LHCN-M2 (cell line): ENCODE results near the gene NPPB. TPM values are rescaled to one million over a fixed set of nuclear protein-coding genes. Genes with fewer than 3 reads are reported as not detected.

ENCODE experiments used
- DNase-seq: peaks from one replicate; pipeline ENCODE4 v3.0.0-alpha.2; 2012; ENCODE audit warnings: low read depth
- total RNA-seq: library from RNA; depleted of rRNA; stranded (reverse); fragments of >200 nt; gene quantifications from 2 replicates; pipeline ENCODE4 v1.2.3, GENCODE V29; 2014

Gene NPPB
- total RNA-seq, 1 experiment from 2014 or later, result not detected

GRCh38 chr1:11858158-11858557 lies 587 bp downstream of the NPPB start:
- no peak for DNase-seq

DNA sequence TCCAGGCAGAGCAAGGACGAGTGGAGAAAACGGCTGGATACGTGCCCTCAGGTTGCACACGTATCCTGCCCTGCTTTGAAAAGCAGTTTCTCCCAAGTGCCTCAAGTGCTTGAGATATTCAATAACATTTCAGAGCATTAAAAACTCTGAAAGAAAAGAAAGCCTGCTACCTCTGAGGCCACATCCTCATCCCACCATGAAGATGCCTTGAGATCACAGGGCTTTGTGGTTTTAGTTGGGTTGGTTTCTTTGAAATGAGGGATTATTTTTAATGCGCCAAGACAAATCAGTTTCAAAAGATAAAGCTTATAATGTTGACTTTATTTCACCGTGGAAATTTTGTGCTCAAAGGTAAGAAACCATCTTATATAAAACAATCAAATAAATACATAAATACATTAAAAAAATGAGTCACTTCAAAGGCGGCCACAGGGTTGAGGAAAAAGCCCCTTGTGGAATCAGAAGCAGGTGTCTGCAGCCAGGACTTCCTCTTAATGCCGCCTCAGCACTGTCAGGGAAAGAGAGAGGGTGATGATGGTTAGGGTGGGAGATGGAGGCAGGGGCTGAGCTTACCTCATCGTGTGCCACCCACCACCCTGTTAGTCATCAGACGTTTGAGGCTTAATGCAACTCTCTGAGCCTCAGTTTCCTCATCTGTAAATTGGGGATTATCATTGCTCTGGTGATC lies 1.4 kb downstream of the NPPB start:
- no peak for DNase-seq

- DNase-seq, result no peak
Observed at GRCh38 chr1:11856698-11857097, 2.0 kb downstream of the NPPB start.

- no peak for DNase-seq
Observed at GRCh38 chr1:11855430-11855829, 3.3 kb downstream of the NPPB start.

DNA sequence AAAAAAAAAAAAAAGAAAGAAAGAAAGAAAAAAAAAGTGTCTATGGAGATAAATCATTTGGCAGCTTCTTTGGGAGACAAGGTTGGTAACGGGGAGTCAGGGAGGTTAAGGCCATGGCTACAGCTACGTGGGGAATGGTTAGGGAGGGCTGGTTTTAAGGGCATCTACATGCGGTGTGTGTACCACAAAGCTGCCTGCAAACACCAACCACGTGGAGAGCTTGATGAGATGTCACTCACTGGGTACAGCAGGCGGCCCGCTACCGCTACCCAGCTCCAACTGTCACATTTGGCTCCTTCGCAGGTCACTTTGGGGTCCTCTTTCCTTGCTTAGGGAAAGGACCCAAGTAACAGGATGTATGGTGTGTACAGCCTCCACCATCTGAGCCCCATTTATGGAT lies 4.2 kb downstream of the NPPB start:
- DNase-seq, result no peak

DNA sequence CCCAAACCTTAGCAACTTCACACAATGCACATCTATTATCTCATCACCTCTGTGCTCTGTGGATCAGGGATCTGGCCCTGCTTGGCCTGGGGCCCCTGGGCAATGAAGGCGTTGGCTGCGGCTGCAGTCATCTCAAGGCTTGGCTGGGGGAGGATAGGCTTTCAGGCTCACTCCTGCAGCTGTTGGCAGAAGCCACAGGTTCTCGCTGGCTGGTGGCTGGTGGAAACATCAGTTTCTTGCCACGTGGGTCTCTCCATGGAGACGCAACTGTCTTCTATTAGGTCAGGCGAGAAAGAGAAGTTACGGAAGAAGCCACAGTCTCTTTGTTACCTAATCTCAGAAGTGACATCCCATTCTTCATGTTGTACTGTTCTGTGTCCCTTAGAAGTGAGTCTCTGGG lies 7.6 kb downstream of the NPPB start:
- DNase-seq, result peak; percentile 62

DNA sequence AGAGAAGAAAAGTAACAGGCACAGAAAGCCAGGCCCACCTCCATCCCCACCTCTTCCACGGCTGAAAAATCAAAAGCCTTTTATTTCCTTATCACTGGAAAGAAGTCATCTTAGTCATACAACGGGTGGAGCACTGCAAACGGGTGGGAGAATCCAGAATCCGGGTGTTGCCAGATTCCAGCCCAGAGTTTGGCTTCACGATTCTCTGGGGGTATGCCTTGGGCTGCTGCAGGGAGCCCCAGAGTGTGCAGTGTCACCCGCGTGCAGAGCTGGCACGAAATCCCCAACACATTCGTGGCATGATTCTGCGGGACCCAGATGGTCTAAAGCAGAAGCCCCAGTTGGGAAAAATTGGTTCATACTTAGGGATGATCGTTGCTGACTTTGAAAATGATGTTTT lies 8.6 kb downstream of the NPPB start:
- no peak for DNase-seq

DNA sequence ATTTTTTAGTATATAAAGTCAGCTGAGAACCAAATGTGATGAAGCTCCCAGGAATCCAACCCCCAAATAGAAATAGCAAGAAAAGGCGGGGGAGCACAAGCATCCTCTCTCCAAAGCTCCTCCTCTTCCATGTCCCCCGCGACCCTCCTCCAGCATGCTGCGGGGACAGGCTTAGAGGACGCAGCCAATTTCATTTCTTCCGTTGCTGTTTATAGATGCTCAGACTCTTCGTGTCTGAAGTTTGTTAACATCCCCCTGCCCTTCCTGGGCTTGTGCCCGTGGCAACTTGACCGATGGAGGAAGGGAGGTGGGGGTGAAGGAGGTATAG lies 10.4 kb downstream of the NPPB start:
- DNase-seq, result no peak

DNA sequence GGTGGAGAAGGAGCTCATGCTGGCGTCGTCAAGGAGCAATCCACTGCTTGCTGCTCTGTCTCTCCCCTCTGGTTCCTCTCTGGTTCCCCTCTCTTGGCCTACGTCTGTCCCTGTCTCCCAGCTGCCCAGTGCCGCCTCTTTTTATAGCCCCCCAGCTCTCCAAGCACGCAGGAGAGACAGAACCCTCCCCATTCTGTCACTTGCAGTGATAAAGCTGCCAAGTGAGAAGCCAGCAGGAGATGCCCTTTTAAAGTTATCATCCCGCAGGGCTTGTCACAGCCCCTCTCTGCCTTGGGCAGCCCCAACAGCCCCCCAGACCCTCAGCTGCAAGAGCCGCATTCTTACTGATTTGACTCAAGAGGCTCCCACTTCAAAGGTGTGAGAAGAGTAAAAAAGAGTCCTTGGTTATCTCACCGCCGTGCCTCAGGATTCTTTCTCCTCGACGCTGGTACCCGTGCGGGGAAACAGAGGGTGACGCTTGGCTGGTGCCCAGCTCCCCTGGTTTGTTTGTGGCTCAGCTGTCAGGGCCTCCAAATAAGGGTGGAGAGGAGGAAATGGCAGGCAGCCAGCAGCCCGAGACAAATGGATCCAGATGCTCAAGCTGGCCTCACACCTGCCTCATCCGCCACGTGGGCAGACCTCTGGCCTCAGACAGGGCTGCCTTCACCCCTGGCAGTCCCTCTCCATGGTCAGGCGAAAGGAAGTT lies 10.9 kb downstream of the NPPB start, which contains the start of gene NPPA:
Gene NPPA (minus strand): TSS at position 117 of the 706 bp plus-strand sequence. CDS start 99 bp downstream, at position 18.
- DNase-seq, result peak; percentile 31

DNA sequence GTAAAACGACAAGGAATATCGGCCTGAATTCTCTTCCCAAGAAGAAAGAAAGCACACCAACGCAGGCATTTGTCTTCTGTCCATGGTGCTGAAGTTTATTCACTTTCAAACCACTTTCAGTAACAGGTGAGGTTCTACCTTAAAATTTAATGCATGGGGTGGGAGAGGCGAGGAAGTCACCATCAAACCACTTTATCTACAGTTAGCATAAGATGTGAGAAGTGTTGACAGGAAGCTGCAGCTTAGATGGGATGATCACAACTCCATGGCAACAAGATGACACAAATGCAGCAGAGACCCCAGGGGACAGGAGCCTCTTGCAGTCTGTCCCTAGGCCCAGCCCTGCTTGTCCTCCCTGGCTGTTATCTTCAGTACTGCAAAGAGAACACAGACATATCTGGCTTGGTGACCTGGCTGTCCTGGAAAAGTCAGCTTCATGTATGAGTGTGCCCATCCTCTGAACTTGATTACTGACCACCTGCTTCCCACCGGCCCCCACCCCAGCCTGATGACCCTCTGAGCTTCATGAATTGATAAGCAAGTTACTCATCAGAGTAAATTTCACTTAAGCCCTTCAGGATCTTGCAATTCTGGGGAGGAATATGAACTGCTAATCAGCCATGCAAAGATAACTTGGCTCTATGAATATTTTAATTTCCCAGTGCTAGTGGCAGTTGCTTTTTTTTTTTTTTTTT lies 13.0 kb downstream of the NPPB start:
- peak; percentile 19 for DNase-seq

DNA sequence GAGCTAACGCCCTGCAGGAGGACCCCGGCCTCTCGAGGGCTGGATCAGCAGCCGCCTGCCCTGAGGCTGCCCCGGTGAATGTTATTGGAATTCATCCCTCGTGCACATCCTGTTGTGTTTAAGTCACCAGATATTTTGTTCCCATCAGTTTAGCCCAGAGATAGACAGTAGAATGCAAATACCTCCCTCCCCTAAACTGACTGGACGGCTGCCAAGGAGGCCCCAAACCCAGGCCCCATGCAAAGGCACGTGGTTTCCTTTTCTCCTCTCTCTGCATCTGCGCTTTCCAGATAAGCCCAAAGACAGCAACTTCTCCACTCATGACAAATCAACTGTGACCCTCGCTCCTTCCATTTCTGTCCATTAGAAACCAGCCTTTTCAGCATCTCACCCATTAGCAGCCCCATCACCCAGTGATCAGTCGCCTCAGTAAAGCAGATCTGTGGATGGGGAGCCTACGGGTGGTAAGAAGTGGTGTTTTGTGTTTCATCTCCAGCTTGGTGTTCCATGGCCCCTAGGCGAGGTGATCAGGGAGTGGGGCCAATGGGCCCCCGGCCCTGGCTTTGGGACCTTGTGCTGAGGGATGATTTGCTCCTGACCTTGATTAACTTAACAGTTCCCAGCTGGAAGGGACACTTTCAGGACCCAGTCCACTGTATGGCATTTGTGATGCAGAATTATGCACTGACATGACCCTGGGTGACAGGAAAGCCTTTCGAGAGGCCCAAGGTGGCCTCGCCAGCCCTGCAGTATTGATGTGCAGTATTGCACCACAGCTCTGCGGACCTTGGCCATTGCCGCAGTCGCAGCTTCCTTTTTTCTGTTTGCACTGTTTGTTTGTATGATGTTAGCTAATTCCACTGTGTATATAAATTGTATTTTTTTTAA lies 16.3 kb downstream of the NPPB start:
- no peak for DNase-seq

DNA sequence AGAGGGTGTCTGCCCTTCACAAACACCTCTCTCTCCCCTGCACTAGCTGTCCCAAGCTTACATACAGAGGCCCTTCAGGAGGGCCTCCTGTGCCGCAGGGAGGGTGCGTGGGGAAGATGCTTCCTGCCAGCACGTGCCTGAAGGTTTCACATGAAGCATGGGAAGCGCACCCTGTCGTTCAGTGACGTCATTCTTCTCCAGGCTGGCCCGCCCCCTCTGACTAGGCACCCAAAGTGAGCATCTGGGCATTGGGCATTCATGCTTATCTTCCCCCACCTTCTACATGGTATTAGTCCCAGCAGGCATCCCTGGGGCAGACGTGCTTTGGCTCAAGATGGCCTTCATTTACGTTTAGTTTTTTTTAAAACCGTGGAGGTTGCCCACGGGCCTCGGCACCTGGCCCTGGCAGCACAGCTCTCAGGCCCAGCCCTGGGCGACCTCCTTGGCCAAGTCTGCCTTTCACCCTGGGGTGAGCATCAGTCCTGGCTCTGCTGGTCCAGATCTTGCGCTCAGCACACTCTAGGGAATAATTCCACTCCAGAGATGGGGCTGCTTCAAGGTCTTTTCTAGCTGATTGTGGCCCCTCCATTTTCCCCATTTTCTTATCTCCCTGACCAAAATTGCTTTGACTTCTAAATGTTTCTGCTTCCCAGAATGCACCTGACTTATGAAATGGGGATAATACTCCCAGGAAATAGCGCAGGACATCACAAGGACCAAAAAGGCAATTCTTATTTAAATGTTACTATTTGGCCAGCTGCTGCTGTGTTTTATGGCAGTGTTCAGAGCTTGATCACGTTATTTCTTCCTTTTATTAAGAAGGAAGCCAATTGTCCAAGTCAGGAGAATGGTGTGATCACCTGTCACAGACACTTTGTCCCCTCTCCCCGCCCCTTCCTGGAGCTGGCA lies 17.2 kb downstream of the NPPB start:
- no peak for DNase-seq

GRCh38 chr1:11839727-11840705 lies 18.7 kb downstream of the NPPB start:
- DNase-seq, result no peak

DNA sequence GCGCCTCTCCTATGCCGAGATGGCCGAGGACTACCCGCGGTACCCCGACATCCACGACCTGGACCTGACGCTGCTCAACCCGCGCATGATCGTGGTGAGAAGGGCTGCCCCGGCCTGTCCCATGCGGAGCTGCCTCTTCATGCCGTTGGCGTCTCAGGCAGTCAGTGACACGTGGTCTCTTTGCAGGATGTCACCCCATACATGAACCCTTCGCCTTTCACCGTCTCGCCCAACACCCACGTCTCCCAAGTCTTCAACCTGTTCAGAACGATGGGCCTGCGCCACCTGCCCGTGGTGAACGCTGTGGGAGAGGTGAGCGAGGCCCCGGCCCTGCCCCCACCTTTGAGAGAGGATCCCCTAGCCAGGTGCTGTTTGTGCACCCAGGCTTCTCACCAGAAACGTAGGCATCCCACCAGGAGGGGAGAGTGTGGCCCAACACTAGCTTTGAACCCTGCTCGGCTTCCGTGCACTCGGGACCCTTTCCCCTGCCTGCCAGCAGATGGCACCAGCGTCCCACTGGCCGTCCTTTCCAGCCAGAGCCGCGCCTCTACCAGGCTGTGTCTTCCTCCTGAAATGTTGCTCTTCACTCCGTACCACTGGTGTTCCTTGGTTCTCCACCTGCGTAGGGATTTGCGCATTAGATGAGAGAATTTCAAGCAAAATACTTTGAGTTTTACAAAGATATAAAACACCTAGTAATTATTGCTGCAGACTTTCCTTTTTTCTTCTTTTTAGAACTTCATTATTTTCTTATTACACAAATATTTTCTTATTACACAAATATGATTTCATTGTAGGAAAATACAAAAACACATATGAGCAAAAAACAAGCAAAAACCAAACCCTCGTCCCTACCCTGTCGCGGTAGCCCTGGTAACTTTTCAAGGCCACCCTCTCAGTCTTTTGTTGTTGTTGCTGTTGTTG lies 20.1 kb downstream of the NPPB start:
- peak; percentile 33 for DNase-seq

- DNase-seq, result no peak
Observed at GRCh38 chr1:11837767-11838348, 20.9 kb downstream of the NPPB start.

DNA sequence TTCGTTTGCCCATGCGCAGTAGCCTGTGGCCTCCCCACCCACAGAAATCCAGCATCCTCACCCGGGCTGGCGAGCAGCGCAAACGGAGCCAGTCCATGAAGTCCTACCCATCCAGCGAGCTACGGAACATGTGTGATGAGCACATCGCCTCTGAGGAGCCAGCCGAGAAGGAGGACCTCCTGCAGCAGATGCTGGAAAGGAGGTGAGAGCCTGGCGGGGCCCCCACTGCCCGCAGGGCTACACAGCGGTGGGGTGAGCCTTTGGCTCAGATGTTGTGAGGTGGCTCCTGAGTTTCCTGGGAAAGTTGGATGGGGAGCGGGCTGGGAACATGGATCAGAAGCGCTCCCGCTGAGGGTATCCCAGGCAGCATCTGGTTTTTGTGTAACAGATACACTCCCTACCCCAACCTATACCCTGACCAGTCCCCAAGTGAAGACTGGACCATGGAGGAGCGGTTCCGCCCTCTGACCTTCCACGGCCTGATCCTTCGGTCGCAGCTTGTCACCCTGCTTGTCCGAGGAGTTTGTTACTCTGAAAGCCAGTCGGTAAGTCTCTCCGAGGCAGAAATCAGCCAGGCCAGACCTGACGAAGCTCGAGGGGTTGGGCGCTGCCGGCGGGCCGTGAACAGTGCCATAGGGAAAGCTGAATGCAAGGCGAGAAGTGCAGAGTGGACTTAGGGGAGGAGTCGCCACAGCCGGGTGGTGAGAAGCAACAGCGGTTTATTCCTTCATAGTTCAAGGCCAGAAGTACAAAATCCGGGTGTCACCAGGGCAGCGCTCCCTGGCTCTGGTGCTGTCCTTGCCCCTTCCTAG lies 21.6 kb downstream of the NPPB start:
- no peak for DNase-seq
